NCI-H1417 treated with DMSO at 0.1 percent for 48 hours (cell line): ENCODE measurements around the gene ARHGEF4.

Source experiments
- DNase-seq: peaks from one replicate; lab custom pipeline; 2025; lab: John Stamatoyannopoulos, UW

Gene ARHGEF4

DNA sequence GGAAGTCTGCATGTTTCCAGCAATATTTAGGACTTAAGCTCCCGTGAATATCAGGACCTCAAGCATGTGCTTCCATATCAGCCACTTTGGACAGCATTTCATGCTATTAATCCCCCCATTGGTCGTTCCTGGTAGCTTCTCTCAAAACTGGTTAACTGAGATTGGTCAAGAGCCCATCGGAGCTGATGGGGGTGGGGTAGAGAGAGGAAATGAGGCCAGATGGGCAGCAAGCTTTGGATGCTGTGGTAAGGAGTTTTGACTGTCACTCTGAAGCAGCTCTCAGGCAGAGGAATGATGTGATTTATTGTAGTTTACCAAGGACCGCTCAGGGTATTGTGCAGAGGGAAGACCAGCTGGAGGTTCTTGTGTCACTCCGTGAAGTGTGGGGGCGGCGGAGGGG is 174.8 kb downstream of the ARHGEF4 start:
- DNase-seq: no peak

DNA sequence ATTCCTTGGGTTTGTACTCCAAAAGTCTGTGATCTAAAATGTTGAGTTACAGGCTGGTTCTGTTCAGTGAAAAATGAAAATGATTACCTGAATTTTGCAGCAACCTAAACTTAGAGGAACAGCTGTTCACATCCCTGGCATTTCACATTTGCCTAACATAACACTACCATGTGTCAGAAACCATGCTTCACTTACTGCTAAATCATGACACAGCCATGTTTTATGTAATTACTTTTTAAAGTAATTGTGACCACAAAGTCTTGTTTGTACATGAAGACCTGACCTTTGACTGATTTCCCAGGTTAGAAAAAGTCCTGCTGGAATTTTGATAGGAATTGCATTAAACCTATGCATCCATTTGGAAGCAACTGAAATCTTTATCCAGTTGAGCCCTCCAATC is 177.4 kb downstream of the ARHGEF4 start:
- DNase-seq: no peak

DNA sequence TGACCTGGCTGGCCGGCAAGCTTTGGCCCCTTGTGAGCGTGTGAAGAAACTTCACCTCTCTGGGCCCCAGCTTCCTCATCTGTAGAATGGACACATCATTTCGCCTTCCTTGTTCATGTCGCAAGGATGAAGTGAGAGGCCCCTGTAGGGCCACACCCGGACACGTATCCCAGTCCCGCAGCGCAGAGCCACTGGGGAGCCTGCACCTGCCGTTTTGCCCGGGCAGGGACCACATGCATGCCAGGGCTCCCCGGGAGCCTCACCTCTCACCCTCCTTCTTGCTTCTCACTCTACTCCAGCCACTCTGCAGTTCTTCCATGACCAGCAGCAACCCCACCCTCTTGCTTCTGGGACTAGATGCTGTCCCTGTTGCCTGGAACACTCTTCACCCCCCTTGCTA is 179.1 kb downstream of the ARHGEF4 start:
- no peak for DNase-seq

DNA sequence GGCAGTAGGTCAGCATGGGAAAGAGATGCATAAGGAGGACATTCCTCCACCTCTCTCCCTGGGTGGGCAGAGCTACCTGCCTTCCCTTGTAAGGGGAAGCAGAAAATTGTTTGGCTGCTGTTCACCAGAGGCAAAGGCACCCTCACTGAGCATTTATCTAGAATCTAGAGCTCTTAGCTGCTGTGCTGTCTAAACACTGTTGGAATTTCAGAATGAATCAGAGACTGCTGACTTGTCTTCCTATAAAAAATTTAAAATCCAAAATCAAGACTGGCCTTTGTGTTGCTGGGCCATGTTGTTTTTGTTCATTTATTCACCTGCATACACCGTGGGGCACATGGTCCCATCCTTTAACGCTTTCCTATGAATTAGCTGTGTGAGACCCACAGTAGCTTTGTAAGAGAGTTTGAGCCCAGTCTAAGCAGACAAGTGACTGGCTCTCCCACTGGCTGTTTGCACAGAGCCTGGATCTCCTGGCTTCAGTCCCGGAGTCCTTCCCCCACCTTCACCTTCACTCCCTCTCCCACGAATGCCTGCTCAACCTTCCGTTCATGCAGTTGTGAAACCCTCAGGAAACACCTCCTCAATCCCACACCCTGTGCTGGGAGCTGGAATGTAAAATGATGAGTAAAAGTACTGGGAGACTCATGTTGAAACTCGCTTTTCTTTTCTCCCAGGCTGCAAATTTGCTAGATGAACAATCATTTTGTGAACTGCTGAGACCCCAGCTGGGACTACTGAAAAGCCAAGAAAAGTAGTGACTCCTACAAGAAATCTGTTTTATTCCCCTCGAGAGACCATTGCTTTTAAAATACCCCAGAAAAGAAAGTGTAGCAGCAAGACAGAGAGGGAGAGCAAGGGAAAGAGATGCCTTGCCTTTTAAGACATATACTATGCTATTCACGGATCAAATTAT is 180.4 kb downstream of the ARHGEF4 start:
- no peak for DNase-seq

DNA sequence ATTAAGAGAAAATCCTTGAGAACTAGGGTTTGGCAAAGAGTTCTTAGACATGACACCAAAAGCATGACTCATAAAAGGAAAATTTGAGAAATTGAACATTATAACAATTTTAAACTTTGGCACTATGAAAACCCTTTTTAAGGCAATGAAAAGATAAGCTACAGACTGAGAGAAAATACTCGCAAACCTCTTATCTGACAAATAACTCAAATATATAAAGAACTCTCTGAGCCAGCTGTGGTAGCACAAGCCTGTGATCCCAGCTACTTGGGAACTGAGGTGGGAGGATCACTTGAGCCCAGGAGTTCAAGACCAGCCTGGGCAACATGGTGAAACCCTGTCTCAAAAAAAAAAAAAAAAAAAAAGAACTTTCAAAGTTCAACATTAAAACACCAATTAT is 186.0 kb downstream of the ARHGEF4 start:
- DNase-seq: no peak

DNA sequence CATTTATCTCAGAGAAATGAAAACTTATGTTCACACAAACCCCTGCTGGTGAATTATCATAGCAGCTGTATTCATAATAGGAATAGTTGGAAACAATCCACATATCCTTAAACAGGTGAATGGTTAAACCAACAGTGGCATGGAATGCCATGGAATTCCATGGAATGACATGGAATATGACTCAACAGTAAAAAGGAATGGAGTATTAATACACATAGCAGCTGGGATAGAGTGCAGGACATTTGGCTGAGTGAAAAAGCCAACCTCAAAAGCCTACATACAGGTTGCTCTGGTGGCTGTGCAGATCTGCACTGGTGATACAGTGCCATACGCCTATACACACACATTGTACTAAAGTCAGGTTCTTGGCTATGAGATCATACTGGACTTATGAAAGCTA is 187.0 kb downstream of the ARHGEF4 start:
- no peak for DNase-seq

DNA sequence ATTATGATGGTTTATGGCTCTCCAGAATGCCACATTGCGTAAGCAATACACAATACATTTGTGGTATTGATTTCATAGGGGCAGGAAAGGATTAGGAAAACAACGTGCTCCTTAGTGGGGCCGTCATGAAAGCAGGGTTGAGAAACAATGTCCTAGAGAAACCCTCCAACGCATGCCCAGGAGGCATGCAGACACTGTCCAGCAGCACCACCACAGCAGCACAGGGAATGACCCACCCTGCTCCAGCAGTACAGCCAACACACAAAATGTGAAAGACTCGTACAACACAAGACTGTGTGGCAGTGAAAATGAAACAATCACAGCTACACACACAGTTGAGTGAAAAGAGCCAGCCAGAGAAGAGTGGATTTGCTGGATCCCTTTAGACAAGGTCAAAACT is 190.2 kb downstream of the ARHGEF4 start:
- DNase-seq: no peak

DNA sequence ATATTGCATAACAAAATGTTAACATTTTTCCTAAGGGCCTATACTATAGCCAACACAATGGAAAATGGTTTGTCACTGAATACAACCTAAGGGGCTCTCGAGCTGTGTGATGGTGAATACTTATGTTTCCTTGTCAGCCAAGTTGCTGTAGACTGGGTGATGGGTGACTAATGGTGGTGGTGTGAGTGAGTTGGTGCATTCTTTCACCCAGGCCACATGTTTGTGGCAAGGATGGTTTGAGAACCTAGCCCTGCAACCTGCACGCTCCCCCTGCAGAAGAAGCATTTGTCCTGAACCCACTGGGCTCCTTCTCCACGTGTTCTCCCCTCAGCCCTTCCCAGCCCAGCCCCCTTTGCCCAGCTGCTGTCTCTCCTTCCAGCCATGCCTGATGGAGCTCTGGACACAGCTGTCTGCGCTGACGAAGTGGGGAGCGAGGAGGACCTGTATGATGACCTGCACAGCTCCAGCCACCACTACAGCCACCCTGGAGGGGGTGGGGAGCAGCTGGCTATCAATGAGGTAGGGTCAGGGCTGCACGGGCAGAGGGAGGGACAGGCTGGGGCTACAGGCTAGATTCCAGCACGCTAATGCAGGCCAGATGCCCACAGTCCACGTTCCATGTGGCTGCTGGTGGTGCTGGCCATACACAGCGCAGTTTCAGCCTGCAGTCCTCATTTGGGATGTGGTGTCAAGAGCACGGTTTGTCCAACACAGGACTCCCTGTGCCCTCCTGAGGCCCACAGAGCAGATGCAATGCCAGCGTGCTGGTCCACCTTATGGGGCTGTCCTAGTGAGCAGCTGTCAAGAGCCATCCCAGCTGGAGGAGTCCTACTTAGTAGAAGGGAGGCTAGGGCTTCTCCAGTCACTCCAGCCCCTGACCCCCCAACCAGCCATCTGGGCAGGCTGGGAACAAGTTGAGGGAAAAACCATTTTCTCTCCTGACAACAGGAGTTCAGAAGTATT is 191.1 kb downstream of the ARHGEF4 start:
- DNase-seq: no peak

DNA sequence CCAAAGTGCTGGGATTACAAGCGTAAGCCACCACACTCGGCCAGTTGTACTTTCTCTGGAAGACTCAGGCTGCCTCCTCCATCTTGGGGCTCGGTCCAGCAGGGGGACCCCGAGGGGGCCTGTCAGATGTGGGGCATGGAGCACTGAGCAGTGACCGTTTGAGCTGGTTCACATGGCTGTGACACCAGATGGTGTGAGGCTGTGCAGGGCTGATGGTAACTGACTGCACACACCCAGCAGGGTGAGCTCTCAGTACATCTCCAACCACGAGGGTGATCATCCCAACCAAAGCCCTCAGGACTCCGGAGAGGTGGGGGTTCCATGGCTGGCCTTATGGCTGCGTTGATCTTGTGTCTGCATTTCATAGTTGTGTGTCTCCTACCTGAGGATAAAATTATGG is 193.1 kb downstream of the ARHGEF4 start:
- DNase-seq: no peak

DNA sequence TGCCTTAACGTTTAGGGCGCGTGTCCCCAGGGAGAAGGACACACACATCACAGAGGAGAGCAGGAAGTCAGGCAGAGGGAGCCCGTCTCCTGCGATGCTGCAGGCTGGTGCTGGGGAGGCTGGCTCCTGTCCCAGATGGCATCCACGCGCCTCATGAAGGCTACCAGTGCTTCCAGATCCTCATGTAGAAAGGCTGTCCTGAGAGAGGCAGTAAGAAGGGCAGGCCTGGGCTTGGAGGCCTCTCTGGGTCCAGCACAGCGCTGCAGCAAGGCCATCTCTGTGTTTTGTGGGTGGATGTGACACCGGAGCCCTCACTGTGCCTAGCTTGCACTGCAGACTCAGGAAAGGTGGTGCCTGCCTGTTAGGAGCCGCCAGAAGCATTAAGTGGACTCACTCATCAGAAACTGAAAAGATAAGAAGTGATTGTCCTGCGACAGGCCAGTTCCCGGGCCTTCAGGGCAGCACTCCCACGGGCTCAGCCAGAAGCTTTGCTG is 193.8 kb downstream of the ARHGEF4 start:
- DNase-seq: no peak

DNA sequence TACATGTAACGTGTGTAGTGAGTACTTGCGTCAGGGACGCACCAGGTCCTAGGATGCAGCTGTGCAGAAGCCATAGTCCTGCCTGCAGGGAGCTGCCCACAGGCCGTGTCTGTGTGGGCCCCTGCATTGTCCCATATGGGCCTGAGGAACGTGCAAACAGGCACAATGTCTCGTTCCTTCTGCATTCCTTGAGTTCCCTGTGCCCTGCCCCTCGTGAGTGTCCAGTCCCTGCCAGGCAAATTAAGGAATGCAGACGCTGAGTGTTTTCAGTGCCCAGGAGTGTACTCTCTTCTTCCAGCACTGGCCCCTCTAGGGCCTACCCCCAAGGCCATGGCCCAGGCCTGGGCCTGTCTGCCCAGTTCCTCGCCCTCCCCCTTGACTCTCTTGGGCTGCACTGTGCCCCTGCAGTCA is 194.7 kb downstream of the ARHGEF4 start:
- no peak for DNase-seq

DNA sequence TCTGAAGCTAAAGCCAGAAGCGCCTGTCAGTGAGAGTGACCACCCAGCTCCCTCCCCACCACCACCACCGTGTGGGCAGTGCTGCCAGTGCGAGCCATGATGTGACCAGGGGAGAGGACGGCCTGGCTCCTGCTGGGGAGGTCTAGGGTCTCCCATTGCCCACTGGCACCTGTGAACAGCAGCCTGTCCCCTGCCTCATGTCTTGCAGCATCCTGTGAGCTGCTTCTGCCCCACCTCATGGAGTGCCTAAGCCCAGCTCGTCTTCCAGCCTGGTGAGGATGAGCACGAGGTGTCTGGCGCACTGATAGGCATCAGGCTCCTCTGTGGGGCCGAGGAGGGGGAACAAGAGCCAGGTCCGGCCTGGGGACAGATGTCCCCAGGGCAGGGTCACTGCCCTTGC is 195.2 kb downstream of the ARHGEF4 start:
- no peak for DNase-seq

DNA sequence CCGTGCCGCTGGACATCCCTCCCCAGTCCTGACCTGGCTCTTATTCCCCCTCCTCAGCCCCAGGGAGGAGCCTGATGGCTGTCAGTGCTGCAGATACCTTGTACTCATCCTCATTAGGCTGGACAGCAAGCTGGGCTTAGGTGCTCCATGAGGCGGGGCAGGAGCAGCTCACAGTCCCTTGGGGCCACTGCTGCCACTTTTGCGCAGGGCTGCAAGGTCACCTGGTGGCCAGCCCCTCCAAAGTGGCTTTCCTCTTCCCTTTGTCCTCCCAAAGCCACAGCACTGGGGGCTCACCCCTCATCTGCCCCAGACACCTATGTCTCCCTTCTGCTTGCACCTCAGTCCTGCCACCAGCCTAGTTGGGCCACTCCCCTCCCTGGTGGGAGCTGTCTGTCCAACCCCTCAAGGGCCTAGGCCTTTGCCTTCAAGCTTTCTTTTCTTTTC is 195.7 kb downstream of the ARHGEF4 start:
- DNase-seq: no peak

DNA sequence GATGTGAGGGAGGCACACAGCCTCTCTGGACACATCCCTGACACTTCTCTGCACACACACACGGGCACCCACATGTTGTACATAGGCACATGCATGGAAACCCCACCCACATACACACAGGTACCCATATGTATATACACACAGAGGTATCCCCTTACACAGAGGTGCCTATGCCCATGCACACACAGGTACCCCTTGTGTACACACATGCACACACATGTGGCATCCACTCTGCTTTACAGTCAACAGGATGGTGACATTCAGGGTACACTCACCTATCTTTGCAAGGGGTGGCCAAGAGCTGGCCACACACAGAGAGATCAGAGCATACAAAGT is 197.0 kb downstream of the ARHGEF4 start:
- DNase-seq: no peak

DNA sequence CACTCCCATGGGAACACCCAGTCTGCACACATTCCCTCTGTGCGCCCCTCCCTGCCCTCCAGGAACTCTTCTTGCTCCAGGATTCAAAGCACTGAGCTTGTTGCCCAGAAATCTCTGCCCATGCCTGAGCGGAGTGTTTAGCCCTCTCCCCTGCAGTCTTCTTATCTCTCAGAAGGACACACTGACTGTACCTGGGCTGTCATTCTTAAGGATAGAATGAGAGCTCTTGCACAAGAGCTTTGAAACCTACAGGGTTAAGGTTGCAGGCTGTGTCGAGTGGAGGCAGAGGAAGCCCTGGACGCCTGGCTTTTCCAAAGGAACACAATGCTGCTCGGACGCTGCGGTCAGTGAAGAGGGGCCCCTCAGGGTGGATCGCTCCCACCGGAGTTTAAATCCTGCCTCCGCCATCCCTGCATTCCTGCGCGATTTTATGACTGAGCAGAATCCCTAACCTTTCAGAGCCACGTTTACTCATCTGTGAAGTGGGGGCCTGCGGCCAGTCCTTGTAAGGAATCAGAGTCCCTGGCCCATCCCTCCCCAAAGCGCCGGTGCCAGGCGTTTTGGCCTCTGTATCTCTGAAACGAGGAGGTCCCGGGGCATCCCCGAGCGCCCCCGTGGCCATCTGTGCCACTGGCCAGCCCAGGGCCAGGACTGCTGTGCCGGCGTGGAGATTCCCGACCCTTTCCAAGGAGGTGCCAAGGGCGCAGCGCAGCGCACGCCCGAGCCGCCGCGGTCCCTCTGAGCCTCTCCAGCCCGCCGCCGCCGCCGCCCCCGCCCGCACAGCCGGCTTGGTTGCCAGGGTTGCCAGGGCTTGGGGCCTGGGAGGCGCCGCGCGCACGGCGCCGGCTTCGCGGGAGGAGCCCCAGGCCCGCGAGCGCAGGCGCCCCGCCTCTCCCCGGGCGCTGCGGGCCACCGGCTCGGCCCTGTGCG is 197.7 kb downstream of the ARHGEF4 start:
- no peak for DNase-seq

DNA sequence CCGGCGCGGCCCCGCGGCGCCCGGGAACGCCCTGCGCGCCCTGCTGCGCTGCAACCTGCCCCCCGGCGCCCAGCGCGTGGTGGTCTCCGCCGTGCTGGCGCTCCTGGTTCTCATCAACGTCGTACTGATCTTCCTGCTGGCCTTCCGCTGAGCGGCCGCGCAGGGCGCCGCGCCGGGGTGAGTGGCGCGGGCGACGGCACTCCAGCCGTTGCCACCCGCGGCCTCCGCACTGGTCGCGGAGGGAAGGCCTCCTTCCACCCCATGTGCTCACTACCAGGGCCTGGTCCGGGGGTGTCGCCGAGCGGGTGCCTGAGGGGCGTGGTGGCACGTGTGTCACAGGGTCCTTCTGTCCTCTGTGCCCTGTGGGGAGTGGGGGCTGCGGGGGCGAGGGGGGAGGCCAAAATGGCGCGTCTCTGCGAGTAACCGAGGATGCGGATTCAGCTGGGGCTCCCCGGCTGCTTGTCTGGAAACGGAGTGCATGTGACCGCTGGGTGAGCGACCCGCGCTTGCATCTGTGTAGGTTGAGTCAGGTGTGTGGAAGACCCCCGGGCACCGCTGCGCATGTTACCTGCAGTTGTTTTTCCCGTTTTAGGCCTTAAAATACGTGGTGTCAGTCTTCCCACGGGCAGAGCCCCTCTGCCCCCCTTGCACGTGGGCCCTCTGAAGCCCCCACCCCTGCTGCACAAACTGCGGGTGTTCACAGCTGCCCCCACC is 198.6 kb downstream of the ARHGEF4 start:
- DNase-seq: no peak

DNA sequence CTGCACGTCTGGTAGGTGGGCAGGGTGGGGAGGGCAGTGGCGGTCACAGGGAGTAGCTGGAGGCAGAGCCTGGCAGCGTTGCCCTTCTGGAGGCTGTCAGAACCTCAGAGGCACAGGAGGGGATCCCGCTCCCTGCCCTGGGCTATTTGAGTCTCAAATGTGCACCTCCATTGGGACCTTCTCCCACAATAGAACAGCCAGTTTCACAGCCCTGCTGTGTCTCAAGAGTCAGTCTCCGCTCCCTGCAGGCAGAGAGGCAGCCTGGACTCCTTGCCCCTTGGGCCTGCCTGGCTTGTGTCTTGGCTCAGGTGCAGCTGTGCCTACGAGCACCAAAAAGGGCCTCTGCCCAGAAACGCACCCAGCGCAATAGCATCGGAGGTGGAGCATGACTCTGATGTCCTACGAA is 199.1 kb downstream of the ARHGEF4 start:
- no peak for DNase-seq

DNA sequence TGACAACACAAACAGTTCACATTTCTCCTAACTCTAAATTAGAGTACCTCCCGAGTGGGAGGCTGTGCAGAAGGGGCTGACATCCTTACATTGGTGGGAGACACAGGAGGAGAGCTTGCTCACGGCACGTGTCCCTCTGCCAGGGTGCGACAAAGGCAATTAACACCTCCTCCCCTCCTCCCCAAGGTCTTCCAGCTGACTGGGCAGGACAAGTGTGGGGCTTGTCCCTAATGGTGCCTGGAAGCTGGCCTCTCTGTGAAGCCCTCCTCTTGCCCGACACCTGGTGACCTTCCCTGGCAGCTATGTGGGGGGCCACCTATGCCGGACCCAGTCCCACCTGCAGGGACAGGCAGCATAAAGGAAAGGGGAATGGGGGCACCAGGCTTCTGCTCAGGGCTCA is 199.6 kb downstream of the ARHGEF4 start:
- DNase-seq: no peak

DNA sequence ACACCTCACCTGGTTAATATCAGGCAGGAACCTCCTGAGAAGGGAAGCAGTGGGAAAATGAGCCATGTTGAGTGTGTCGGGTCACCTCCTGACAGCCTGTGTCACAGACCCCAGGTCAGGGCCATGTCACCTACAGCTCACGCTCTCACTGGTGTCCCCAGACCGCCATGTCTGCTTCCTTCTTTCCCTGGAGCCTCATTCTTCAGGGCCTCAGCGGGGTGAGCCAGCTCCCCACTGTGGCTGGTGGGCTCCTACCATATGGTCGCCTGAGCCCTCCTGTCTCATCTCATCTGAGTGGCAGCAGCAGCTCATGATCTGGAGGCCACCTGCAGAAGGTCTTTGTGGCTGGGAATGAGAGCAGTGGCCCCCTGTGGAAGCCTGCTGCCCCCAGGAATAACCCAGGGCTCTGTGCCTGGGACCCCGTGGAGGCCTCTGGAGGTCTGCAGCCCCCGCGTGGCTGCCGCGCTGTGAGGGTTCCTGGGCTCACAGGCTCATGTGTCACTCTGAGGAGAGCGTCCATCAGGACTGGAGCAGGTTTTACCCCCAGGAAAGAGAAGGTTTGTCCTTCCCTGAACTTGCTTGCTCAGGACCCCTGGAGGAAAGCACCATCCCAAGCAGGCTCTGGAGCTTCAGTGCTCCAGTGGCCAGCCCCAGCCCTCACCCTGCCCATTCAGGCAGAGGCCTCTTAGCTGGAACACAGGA is 200.1 kb downstream of the ARHGEF4 start:
- no peak for DNase-seq
